ENCODE results near the gene CPNE6. TPM values are rescaled to one million over a fixed set of nuclear protein-coding genes. Genes with fewer than 3 reads are reported as not detected.
"Not testable (repeated sequence)": the region's sequence is repeated elsewhere in the genome, so short reads cannot be mapped to it uniquely, and the experiment has no call there.

CPNE6 gene
- total RNA-seq, 1 donor from 2014 or later: not detected

- DNase-seq: no peak
- peaks cover 10% of the 10 kb centered on the region for H3K4me1 Mint-ChIP-seq
- H3K27me3 Mint-ChIP-seq: no peaks in the 10 kb centered on the region
- intact Hi-C loops (cut with micrococcal nuclease): no loop called here
- peaks cover 60% of the 10 kb centered on the region for H3K36me3 Mint-ChIP-seq (ENCODE audit: low read depth)
- no peaks in the 10 kb centered on the region for H3K9me3 Mint-ChIP-seq
- no peak overlapping the region for H3K4me3 Mint-ChIP-seq
- no peak overlapping the region for H3K27ac Mint-ChIP-seq
Measured at GRCh38 chr14:24100982-24101494, 29.7 kb downstream of the CPNE6 start.

- Mint-ChIP-seq H3K4me1 (peaks cover 8% of the 10 kb centered on the region), H3K9me3 (no peaks in the 10 kb centered on the region), H3K27me3 (no peaks in the 10 kb centered on the region), H3K27ac (no peak overlapping the region), H3K4me3 (no peak overlapping the region), H3K36me3 (ENCODE audit: low read depth) (peaks cover 53% of the 10 kb centered on the region)
- no peak for DNase-seq
- intact Hi-C loops (cut with micrococcal nuclease): no loop called here
Measured at GRCh38 chr14:24102357-24103048, 31.1 kb downstream of the CPNE6 start.

- no peaks in the 10 kb centered on the region for H3K9me3 Mint-ChIP-seq
Measured at GRCh38 chr14:24103451-24103850, 32.1 kb downstream of the CPNE6 start.

GRCh38 chr14:24105609-24106239 is 34.4 kb downstream of the CPNE6 start:
- H3K4me3 Mint-ChIP-seq; intact Hi-C loops (cut with micrococcal nuclease); H3K27me3 Mint-ChIP-seq; DNase-seq; H3K9me3 Mint-ChIP-seq: not testable (repeated sequence)
- peaks cover 36% of the 10 kb centered on the region for H3K36me3 Mint-ChIP-seq (ENCODE audit: low read depth)
- peaks cover 22% of the 10 kb centered on the region for H3K4me1 Mint-ChIP-seq
- peak overlapping the region; percentile 34 for H3K27ac Mint-ChIP-seq

More at GRCh38 chr14:24103451-24103850, 32.1 kb downstream of the CPNE6 start:
- peak overlapping the region; percentile 2 for H3K27ac Mint-ChIP-seq
- peaks cover 50% of the 10 kb centered on the region for H3K36me3 Mint-ChIP-seq (ENCODE audit: low read depth)
- H3K4me1 Mint-ChIP-seq: peaks cover 13% of the 10 kb centered on the region
- no peak for DNase-seq
- H3K4me3 Mint-ChIP-seq: no peak overlapping the region
- intact Hi-C loops (cut with micrococcal nuclease): no loop called here
- H3K27me3 Mint-ChIP-seq: no peaks in the 10 kb centered on the region

GRCh38 chr14:24106672-24107271 is 35.4 kb downstream of the CPNE6 start:
- Mint-ChIP-seq H3K27ac (no peak overlapping the region), H3K27me3 (no peaks in the 10 kb centered on the region), H3K4me3 (no peak overlapping the region), H3K9me3 (no peaks in the 10 kb centered on the region), H3K4me1 (peaks cover 23% of the 10 kb centered on the region), H3K36me3 (ENCODE audit: low read depth) (peaks cover 30% of the 10 kb centered on the region)
- no peak for DNase-seq
- intact Hi-C loops (cut with micrococcal nuclease): no loop called here

- H3K4me3 Mint-ChIP-seq: peak overlapping the region; percentile 61
- intact Hi-C loops (cut with micrococcal nuclease): loop anchor here (1.0 kb wide), 1 partner anchor 50 kb away; no protein-coding TSS in a partner anchor
Measured at GRCh38 chr14:24108336-24108874, 37.0 kb downstream of the CPNE6 start.

GRCh38 chr14:24110060-24110459 is 38.7 kb downstream of the CPNE6 start:
- DNase-seq: no peak
- intact Hi-C loops (cut with micrococcal nuclease): loop anchor here (5.0 to 10.0 kb wide), 2 partner anchors 325 to 553 kb away; partner anchors contain the start of gene THTPA
- no peak overlapping the region for H3K4me3 Mint-ChIP-seq
- H3K9me3 Mint-ChIP-seq: no peaks in the 10 kb centered on the region
- H3K36me3 Mint-ChIP-seq (ENCODE audit: low read depth): peaks cover 8% of the 10 kb centered on the region
- H3K27me3 Mint-ChIP-seq: peaks cover 2% of the 10 kb centered on the region
- H3K27ac Mint-ChIP-seq: no peak overlapping the region
- peaks cover 27% of the 10 kb centered on the region for H3K4me1 Mint-ChIP-seq

More at GRCh38 chr14:24108336-24108874, 37.0 kb downstream of the CPNE6 start:
- Mint-ChIP-seq H3K27ac (peak overlapping the region; percentile 96), H3K27me3 (no peaks in the 10 kb centered on the region), H3K9me3 (no peaks in the 10 kb centered on the region), H3K36me3 (ENCODE audit: low read depth) (peaks cover 20% of the 10 kb centered on the region), H3K4me1 (peaks cover 25% of the 10 kb centered on the region)
- no peak for DNase-seq

- no peak for DNase-seq
- H3K9me3 Mint-ChIP-seq: no peaks in the 10 kb centered on the region
- intact Hi-C loops (cut with micrococcal nuclease): loop anchor here (5.0 to 10.0 kb wide), 2 partner anchors 324 to 553 kb away; partner anchors contain the start of gene THTPA
- H3K4me3 Mint-ChIP-seq: no peak overlapping the region
- H3K4me1 Mint-ChIP-seq: peaks cover 31% of the 10 kb centered on the region
- H3K27ac Mint-ChIP-seq: no peak overlapping the region
- peaks cover 9% of the 10 kb centered on the region for H3K36me3 Mint-ChIP-seq (ENCODE audit: low read depth)
- peaks cover 2% of the 10 kb centered on the region for H3K27me3 Mint-ChIP-seq
Measured at GRCh38 chr14:24110523-24110922, 39.2 kb downstream of the CPNE6 start.

GRCh38 chr14:24113379-24113800 is 42.0 kb downstream of the CPNE6 start:
- DNase-seq: no peak
- Mint-ChIP-seq H3K27ac (peak overlapping the region; percentile 100), H3K4me3 (peak overlapping the region; percentile 99), H3K4me1 (peaks cover 39% of the 10 kb centered on the region), H3K9me3 (no peaks in the 10 kb centered on the region), H3K27me3 (peaks cover 2% of the 10 kb centered on the region), H3K36me3 (ENCODE audit: low read depth) (peaks cover 20% of the 10 kb centered on the region)
- intact Hi-C loops (cut with micrococcal nuclease): loop anchor here (5.0 to 10.0 kb wide), 2 partner anchors 321 to 556 kb away; partner anchors contain the start of gene THTPA

GRCh38 chr14:24113801-24114531 is 42.6 kb downstream of the CPNE6 start:
- H3K27ac Mint-ChIP-seq: peak overlapping the region; percentile 100
- peaks cover 25% of the 10 kb centered on the region for H3K36me3 Mint-ChIP-seq (ENCODE audit: low read depth)
- H3K4me1 Mint-ChIP-seq: peaks cover 36% of the 10 kb centered on the region
- intact Hi-C loops (cut with micrococcal nuclease): loop anchor here (1.0 to 10.0 kb wide), 12 partner anchors 20 to 557 kb away; partner anchors contain the start of genes CARMIL3, CHMP4A, EMC9 and GMPR2
- peak overlapping the region; percentile 99 for H3K4me3 Mint-ChIP-seq
- peaks cover 2% of the 10 kb centered on the region for H3K27me3 Mint-ChIP-seq
- H3K9me3 Mint-ChIP-seq: no peaks in the 10 kb centered on the region
- peak; percentile 94 for DNase-seq

- Mint-ChIP-seq H3K9me3 (no peaks in the 10 kb centered on the region), H3K4me3 (peak within 1 kb of the TSS; percentile 99), H3K27me3 (peaks cover 2% of the 10 kb centered on the region), H3K4me1 (peaks cover 34% of the 10 kb centered on the region), H3K27ac (peak within 1 kb of the TSS; percentile 100), H3K36me3 (ENCODE audit: low read depth) (peaks cover 33% of the 10 kb centered on the region)
- intact Hi-C loops (cut with micrococcal nuclease): loop anchor here (1.0 to 10.0 kb wide), 12 partner anchors 20 to 557 kb away; partner anchors contain the start of genes CARMIL3, CHMP4A, EMC9 and GMPR2
- DNase-seq: peak; percentile 99
Measured at GRCh38 chr14:24114532-24115421, 43.4 kb downstream of the CPNE6 start, which contains the start of the genes DCAF11 and NRL. TSS of gene DCAF11 (plus strand) at chr14:24114777. CDS start at chr14:24115595, 818 bp downstream. TSS of gene NRL (minus strand) at chr14:24114949. CDS start at chr14:24082848, 32,101 bp downstream.

Data from activated CD4-positive, alpha-beta T cell treated with anti-CD3 and anti-CD28 coated beads, Interleukin-2, amount 10 ng/mL, durations not matched to agents 24 days and 14 days (primary cell).